Cardiac fibroblast (primary cell): ENCODE data around the gene ACP7.

Experiments used
- DNase-seq, 2 donors: peaks; one replicate each; pipeline versions ENCODE4 v3.0.0 to v3.0.0-alpha.2; 2010; ENCODE audit warnings: low read depth in 2 of 2
- H3K4me3 ChIP-seq, 2 donors: replicated peaks in 1 of 2; 1 replicate in 1 of 2; 2 replicates in 1 of 2; pipeline ENCODE4 v1.5.1; 2011; ENCODE audit warnings: low read depth in 2 of 2, low read length in 2 of 2, mild to moderate bottlenecking in 2 of 2, moderate library complexity in 1 of 2
- CTCF ChIP-seq: IDR thresholded peaks from one replicate; pipeline ENCODE4 v1.5.1; 2011; ENCODE audit warnings: low read depth, mild to moderate bottlenecking, low read length, inconsistent platforms

ACP7 gene

DNA sequence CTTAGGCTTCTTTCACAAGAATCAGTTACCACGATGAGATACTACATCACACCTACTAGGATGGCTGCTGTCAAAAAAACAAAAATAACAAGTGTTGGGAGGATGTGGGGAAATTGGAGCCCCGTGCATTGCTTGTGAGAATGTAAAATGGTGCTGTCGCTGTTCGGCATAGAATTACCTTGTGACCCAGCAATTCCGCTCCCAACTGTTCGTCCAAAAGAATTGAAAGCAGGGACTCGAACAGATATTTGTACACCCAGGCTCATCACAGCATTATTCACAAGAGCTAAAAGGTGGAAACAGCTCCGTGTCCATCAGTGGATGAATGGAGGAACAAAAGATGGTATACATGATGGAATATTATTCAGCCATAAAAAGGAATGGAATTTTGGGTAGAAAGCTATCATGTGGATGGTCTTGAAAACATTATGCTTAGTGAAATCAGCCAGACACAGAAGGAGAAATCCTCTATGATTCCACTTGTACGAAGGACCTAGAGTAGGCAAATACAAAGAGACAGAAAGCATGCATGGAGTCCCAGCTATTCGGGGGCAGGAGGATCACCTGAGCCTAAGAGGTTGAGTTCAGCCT, 64.9 kb downstream of the ACP7 start:
- TF ChIP-seq CTCF, result no peak
- DNase-seq, result no peak
- no peak overlapping the region for H3K4me3 ChIP-seq

GRCh38 chr19:39150235-39150634, 66.1 kb downstream of the ACP7 start:
- TF ChIP-seq CTCF, result no peak
- no peak for DNase-seq
- no peak overlapping the region for H3K4me3 ChIP-seq

GRCh38 chr19:39150807-39151600, 66.8 kb downstream of the ACP7 start:
- DNase-seq, result no peak
- no peak overlapping the region for H3K4me3 ChIP-seq
- TF ChIP-seq CTCF, result no peak

DNA sequence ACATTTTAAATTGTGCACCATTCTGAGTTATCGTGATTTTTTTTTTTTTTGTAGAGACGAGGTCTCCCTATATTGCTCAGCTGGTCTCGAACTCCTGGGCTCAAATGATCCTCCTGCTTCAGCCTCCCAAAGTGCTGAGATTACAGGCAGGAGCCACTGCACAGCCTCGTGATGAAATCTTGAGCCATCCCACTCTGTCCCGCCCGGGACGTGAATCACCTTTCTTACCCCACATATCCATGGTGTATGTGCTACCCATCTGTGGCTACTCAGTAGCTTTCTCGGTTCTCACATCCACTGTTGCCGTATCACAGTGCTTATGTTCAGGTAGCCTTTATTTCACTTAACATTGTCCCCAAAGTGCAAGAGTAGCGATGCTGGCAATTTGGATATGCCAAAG, 67.9 kb downstream of the ACP7 start:
- no peak for DNase-seq
- TF ChIP-seq CTCF, result no peak
- H3K4me3 ChIP-seq, result no peak overlapping the region

GRCh38 chr19:39154100-39154628, 70.0 kb downstream of the ACP7 start:
- no peak for DNase-seq
- H3K4me3 ChIP-seq, result no peak overlapping the region
- no peak for TF ChIP-seq CTCF

DNA sequence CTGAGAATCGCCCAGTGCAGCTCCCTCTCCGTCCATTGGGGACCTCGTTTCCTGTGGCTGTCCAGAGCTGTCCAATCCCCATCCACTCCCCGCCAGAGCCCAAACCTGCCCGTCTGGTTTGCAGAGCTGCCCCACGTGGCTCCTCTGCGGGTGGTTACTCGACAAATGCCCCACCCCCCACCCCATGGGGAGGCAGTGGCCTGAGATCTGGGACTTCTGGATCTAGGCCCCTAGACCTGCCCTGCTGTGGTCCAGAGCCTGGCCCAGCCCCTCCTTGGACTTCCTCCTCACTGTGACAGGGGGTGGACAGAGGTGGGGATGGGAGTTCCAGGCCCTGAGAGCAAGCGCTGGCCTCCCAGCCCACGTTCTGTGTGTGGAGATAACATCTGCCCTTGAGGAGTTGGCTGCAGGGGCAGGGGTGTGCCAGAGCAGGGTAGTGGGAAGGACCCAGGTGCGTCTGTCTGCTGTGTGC, 70.5 kb downstream of the ACP7 start:
- TF ChIP-seq CTCF, result no peak
- H3K4me3 ChIP-seq, result no peak overlapping the region
- DNase-seq, result no peak
